Fibroblast of lung (primary cell): ENCODE results near the gene PGM2L1.

Experiments used
- EZH2 ChIP-seq: IDR thresholded peaks from 2 replicates; pipeline ENCODE4 v1.5.1; 2012; ENCODE audit warnings: low read length, control low read depth, mild to moderate bottlenecking; ENCODE audit errors: missing control alignments
- TF ChIP-seq, protein P1 (sequence below), 2 donors: IDR thresholded peaks in 1 of 2; conservative IDR thresholded peaks in 1 of 2; 1 replicate in 1 of 2; 2 replicates in 1 of 2; pipeline ENCODE4 v1.5.1; 2011 to 2012; ENCODE audit warnings: low read length in 2 of 2, control low read depth in 1 of 2, inconsistent platforms in 1 of 2, low read depth in 1 of 2, mild to moderate bottlenecking in 1 of 2

DNA sequence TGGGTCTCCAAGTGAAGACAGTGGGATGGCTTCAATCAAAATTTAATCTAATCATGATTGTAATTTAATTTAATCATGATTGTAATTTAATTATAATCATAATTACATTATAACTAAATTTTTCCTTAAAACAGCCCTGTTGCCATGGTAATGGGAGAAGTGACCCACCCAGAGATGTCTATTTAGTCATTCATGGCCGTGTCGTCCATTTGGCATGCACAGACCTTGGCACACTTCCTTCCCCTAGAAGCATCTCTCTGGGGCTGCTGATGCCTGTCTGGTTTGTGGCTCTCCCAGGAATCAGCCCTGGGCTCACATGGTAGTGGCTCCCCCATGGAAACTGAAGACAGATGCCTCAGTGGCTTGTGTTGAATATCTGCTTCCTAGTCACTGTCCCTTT, 113.8 kb downstream of the PGM2L1 start:
- TF ChIP-seq, protein P1, sequence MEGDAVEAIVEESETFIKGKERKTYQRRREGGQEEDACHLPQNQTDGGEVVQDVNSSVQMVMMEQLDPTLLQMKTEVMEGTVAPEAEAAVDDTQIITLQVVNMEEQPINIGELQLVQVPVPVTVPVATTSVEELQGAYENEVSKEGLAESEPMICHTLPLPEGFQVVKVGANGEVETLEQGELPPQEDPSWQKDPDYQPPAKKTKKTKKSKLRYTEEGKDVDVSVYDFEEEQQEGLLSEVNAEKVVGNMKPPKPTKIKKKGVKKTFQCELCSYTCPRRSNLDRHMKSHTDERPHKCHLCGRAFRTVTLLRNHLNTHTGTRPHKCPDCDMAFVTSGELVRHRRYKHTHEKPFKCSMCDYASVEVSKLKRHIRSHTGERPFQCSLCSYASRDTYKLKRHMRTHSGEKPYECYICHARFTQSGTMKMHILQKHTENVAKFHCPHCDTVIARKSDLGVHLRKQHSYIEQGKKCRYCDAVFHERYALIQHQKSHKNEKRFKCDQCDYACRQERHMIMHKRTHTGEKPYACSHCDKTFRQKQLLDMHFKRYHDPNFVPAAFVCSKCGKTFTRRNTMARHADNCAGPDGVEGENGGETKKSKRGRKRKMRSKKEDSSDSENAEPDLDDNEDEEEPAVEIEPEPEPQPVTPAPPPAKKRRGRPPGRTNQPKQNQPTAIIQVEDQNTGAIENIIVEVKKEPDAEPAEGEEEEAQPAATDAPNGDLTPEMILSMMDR (conservative IDR thresholded peaks at IDR 0.05 in 1 of 2, IDR thresholded peaks at IDR 0.05 in 1 of 2; ENCODE audit: low read depth in 1 of 2, low read length in 2 of 2) = no peak
- TF ChIP-seq EZH2 = no peak
